Measurements from ENCODE around the gene NUP133.
"Not testable (repeated sequence)": the region's sequence is repeated elsewhere in the genome, so short reads cannot be mapped to it uniquely, and the experiment has no call there.

The NUP133 gene

GRCh38 chr1:229507951-229508822, at the start of gene NUP133:
Gene NUP133 (minus strand): TSS chr1:229508341. CDS start chr1:229508249, 92 bp downstream.
- DNase-seq, result peak; percentile 99

- no peak for DNase-seq
These were observed 49.2 kb upstream of the NUP133 start for GRCh38 chr1:229557200-229557850.

DNA sequence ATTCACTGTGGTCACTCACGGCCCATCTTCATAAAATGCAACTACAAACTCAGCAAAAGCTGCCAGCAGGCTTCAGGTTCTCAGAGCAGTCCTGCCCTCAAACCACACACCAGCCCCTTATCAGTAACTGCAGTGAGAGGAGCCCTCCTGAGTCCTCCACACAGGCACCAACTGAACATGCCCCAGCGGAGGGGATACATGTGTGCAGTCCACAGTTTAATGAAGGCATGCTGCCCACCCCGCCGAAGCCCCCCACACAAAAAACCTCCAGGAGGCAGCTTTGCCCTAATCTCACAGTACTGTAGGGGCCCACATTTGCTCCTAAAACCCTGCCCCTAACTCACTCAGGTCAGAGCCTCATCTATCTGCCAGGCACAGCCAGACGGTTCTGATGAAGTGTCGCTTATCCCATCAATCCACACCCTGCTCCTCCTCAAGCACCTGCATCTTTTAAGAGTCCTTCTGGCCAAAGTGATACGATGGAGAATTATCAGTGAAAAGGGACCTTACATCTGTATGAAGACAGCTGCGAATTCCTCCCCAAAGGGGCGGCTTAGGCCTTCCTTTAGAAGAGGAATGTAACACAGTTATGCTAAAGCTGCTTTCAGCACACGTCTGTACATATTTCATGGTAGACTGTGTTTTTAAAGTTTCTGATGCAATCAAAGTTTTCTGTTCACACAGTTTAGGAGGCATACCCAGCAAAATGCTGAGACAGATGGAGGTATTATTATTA, 46.9 kb upstream of the NUP133 start:
- no peak for DNase-seq

DNA sequence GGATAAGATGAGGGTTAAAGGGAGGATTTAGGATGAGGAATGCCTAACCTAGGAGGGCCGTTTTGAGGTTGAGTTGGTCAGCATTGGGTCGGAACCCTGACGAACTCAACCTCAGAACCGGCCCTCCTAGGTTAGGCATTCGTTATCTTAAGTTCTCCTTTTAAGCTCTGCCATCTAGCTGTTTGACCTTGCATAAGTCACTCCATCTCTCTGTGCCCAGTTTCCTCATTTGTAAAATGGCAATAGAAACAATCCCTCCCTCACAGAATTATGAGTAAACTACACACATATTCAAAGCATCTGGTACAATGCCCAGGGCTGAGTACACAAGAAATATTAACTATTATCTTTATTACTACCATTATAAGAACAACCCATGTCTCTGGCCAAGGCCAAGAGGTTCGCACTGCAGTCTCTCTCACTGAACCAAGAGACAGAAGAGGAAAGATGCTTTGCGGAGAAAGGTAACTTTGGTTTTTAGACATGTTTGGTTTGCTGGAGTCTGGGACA, 45.5 kb upstream of the NUP133 start:
- DNase-seq, result no peak

GRCh38 chr1:229552732-229553131, 44.6 kb upstream of the NUP133 start:
- no peak for DNase-seq

GRCh38 chr1:229550812-229551567, 42.8 kb upstream of the NUP133 start:
- DNase-seq, result no peak

- no peak for DNase-seq
These were observed 39.4 kb upstream of the NUP133 start for GRCh38 chr1:229547542-229547941.

- no peak for DNase-seq
These were observed 36.4 kb upstream of the NUP133 start for GRCh38 chr1:229544587-229544986.

DNA sequence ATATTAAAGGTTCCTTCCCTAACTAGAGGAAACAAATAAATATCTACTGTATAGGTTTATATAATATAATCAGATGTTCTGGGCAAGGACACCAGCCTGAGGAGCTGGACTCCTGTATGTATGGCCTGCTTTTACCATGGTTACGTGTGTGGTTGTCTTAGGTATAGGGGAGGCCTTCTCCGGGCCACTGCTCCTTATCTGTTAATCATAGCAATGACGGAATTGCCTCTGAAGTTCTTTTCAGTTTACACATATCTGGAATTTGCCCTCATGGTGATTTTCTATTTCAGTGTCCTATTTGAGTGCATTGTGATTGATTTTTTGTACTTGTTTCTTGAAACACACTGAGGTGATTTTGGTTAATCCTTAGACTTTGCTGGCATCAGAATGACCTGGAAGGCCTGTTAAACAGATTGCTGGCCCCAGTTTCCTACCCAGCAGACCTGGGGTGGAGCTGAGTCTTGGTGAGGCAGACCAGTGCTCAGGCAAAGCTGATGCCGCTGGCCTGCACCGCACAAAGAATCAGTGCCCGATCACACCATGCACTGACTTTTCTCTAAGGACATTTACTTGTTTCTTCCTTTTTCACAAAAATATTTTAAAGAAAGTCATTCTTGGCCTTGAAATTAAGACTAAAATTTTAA, 31.8 kb upstream of the NUP133 start:
- no peak for DNase-seq

DNA sequence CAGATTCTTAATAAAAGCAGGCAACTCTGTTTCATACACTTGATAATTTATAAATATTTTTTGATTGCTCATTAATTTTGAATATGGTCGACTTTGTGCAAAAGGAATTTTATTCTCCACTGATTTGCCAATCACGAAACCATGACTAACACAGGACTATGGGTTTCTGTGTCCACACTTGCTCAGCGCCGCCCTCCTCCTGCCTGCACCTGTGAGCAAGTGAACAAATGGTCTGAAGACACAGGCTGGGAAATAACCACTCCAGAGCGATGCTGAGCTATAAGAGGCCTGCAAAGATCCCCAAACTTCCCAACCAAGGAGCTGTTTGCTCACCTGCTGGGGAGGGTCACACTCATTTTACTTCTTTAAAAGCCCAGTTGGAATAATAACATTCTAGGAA, 30.8 kb upstream of the NUP133 start:
- DNase-seq, result no peak

DNA sequence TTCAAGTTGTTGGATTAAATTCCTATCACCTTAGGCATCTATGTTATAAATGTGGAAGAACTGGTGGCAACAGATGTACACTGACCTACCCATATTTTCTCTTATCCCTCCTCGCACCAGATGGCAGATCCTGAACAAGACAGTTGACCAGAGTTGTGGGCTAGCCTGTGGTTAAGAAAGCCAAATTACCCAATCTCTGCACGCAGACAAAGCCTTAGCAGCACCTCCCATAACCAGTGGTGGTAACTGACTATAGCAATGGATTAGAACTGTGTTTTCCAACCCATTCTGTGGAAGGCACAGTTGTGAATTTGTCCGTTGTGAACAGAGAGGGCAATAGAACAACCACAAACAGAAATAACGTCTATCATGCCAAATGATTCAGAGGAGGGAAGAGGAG, 29.8 kb upstream of the NUP133 start:
- no peak for DNase-seq

DNA sequence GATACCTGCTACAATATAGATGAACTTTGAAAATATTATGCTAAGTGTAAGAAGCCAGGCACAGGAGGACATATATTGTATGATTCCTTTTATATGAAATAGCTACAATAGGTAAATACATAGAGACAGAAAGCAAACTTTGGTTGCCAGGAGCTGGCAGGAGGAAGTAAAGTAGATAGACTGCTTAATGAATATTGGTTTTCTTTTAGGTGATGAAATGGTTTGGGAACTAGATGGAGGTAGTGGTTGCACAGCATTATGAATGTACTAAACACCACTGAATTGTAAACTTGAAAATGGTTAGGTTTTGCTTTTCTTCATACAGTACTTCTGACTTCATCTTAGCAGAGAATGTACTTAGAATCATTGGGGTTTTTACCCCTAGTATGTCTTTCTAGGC, 28.8 kb upstream of the NUP133 start:
- DNase-seq, result no peak

DNA sequence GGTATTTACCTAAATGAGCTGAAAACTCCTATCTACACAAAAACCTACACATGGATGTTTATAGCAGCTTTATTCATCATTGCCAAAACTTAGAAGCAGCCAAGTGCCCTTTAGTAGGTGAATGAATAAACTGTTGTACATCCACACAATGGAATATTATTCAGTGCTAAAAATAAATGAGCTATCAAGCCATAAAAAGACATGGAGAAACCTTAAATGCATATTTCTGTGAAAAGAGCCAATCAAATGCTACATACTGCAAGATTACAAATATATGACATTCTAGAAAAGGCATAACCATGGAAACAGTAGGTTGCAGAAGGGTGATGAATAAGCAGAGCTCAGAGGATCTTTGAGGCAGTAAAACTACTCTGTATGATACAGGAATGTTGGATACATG, 27.1 kb upstream of the NUP133 start:
- DNase-seq, result no peak

GRCh38 chr1:229531326-229531725, 23.2 kb upstream of the NUP133 start:
- DNase-seq, result no peak

- no peak for DNase-seq
These were observed 21.5 kb upstream of the NUP133 start for GRCh38 chr1:229529639-229530038.

GRCh38 chr1:229526695-229527094, 18.6 kb upstream of the NUP133 start:
- DNase-seq, result no peak

DNA sequence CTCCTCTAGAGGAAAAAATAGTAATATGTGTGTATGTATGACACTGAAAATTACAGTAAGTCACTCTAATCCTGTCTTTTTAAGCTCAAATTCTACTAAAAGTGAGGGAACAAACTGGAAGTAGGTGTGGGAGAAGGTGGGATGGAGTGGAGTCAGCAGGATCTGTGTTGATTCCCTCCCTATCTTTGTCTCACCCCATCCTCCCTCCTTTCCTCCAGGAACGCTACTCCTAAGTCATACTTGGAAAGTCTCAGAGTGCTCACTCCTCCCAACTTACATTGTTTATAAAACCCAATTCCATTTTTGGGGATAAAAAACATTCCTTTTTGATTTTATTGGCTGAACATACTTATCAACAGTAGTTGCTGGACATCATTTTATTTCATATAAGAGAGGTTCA, 14.9 kb upstream of the NUP133 start:
- no peak for DNase-seq

DNA sequence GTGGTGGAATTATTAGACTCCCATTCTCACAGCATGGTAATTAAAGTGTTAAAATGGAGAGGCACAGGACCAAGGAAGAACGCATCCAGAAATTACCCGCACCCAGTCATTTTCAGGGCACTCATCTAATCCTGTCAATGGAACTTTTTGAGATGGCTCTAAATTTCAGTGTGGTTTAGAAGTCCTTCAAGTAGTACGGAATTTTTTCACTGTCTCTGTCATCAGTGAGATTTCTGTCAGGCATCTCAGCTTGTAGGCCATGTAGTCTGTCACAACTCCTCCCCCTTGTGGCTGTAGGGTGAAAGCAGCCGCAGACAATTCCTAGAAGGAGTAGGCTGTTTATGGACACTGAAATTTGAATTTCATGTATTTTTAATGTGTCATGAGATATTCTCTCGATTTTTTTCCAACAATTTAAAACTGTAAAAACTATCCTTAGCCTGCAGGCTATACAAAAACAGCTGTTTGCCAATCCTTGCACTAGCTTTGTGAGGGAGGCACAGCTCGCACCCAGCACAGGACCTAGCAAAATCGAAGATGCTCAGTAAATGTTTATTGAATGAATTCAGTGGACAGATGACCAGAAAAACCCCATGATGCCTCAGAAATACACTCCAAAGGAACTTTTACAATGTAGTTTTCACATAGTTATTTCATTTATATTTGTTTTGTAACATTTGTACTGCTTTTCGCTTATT, 6.6 kb upstream of the NUP133 start:
- DNase-seq, result peak; percentile 77

DNA sequence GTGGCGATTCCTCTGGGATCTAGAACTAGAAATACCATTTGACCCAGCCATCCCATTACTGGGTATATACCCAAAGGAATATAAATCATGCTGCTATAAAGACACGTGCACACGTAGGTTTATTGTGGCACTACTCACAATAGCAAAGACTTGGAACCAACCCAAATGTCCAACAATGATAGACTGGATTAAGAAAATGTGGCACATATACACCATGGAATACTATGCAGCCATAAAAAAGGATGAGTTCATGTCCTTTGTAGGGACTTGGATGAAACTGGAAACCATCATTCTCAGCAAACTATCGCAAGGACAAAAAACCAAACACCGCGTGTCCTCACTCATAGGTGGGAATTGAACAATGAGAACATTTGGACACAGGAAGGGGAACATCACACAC, 3.5 kb upstream of the NUP133 start:
- DNase-seq, result not testable (repeated sequence)

DNA sequence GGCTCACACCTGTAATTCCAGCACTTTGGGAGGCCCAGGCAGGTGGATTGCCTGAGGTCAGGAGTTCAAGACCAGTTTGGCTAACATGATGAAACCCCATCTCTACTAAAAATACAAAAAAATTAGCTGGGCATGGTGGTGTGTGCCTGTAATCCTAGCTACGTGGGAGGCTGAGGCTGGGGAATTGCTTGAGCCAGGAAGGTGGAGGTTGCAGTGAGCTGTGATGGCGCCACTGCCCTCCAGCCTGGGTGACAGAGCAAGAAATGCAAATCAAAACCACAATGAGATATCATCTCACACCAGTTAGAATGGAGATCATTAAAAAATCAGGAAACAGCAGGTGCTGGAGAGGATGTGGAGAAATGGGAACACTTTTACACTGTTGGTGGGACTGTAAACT, 3.1 kb upstream of the NUP133 start:
- DNase-seq, result not testable (repeated sequence)

GRCh38 chr1:229509576-229509975, 1.4 kb upstream of the NUP133 start:
- DNase-seq, result no peak
